IMR-90 (cell line): Measurements from ENCODE around the gene FEZ2. TPM values are rescaled to one million over a fixed set of nuclear protein-coding genes. Genes with fewer than 3 reads are reported as not detected.

ENCODE experiments used
- ATAC-seq: fragments of 200-7000 bp; cut with Tn5 transposase; 2 replicates; pipeline ENCODE4 v1.9.1; 2020; ENCODE audit warnings: low read depth, mild to moderate bottlenecking, moderate library complexity
- BruUV-seq: library from RNA; stranded (reverse); fragments of 400-500 nt; replicated peaks from 2 replicates; lab custom pipeline; 2021; lab: Mats Ljungman, UMichigan
- CTCF ChIA-PET: fragments of 300-600 bp; formaldehyde crosslinking; extraction: SDS; loops from one replicate; lab custom pipeline; 2021; ENCODE audit warnings: antibody characterized with exemption; lab: Yijun Ruan, JAX
- POLR2A ChIA-PET: fragments of 300-600 bp; sonication (Branson Sonifier 250); formaldehyde crosslinking; loops from one replicate; lab custom pipeline; 2022; ENCODE audit warnings: antibody characterized with exemption; ENCODE audit not compliant: unreplicated experiment; lab: Charles Lee
- DNase-seq: peaks from one replicate; pipeline ENCODE4 v3.0.0; 2013
- H2AFZ ChIP-seq: replicated peaks from 2 replicates; pipeline ENCODE3; 2013; ENCODE audit warnings: low read length, mild to moderate bottlenecking; ENCODE audit not compliant: poor library complexity
- H2AK5ac ChIP-seq: 2 replicates; pipeline ENCODE4 v1.6.1; 2013; ENCODE audit warnings: low read depth, low read length, inconsistent platforms
- H2AK9ac ChIP-seq: replicated peaks from 2 replicates; pipeline ENCODE3; 2013; ENCODE audit warnings: mild to moderate bottlenecking, low read depth, low read length, moderate library complexity; ENCODE audit not compliant: poor library complexity
- H2BK120ac ChIP-seq: 2 replicates; pipeline ENCODE4 v1.6.1; 2013; ENCODE audit warnings: low read depth, low read length, inconsistent platforms
- H2BK15ac ChIP-seq: 3 replicates; pipeline ENCODE4 v1.6.1; 2013; ENCODE audit warnings: low read depth, low read length, inconsistent platforms
- H2BK20ac ChIP-seq: 2 replicates; pipeline ENCODE4 v1.6.1; 2013; ENCODE audit warnings: low read depth, mild to moderate bottlenecking, inconsistent platforms, low read length, moderate library complexity
- H2BK5ac ChIP-seq: 2 replicates; pipeline ENCODE4 v1.6.1; 2013; ENCODE audit warnings: mild to moderate bottlenecking, low read depth, low read length, inconsistent platforms; ENCODE audit not compliant: poor library complexity, severe bottlenecking
- H3K14ac ChIP-seq: replicated peaks from 2 replicates; pipeline ENCODE4 v1.6.1; 2013; ENCODE audit warnings: low read depth, low read length, inconsistent platforms
- H3K18ac ChIP-seq: 2 replicates; pipeline ENCODE4 v1.6.1; 2013; ENCODE audit warnings: low read depth, low read length, control low read depth
- H3K23ac ChIP-seq: 2 replicates; pipeline ENCODE4 v1.6.1; 2013; ENCODE audit warnings: low read depth, low read length, inconsistent platforms
- H3K27ac ChIP-seq: 2 replicates; pipeline ENCODE4 v1.5.1; 2013; ENCODE audit warnings: mild to moderate bottlenecking, control low read depth, low read length; ENCODE audit not compliant: insufficient read depth
- H3K27me3 ChIP-seq: 2 replicates; pipeline ENCODE4 v1.6.1; 2013; ENCODE audit warnings: low read length; ENCODE audit not compliant: control insufficient read depth, insufficient read depth
- H3K36me3 ChIP-seq: 2 replicates; pipeline ENCODE4 v1.6.1; 2013; ENCODE audit warnings: low read length, mixed read lengths; ENCODE audit not compliant: control insufficient read depth, insufficient read depth
- H3K4ac ChIP-seq: 2 replicates; pipeline ENCODE4 v1.6.1; 2013; ENCODE audit warnings: low read depth, low read length, inconsistent platforms
- H3K4me1 ChIP-seq: 2 replicates; pipeline ENCODE4 v1.6.1; 2013; ENCODE audit warnings: low read length, mixed read lengths; ENCODE audit not compliant: control insufficient read depth, insufficient read depth
- H3K4me2 ChIP-seq: 2 replicates; pipeline ENCODE4 v1.6.1; 2013; ENCODE audit warnings: low read depth, mild to moderate bottlenecking, control low read depth, low read length, moderate library complexity
- H3K4me3 ChIP-seq: 2 replicates; pipeline ENCODE4 v1.5.1; 2013; ENCODE audit warnings: low read depth, mild to moderate bottlenecking, control low read depth, low read length, moderate library complexity; ENCODE audit not compliant: insufficient read depth
- H3K56ac ChIP-seq: 2 replicates; pipeline ENCODE4 v1.6.1; 2013; ENCODE audit warnings: low read length, inconsistent platforms; ENCODE audit not compliant: insufficient read depth; ENCODE audit errors: extremely low read depth
- H3K79me1 ChIP-seq, 2 experiments: 2 replicates each; pipeline ENCODE4 v1.6.1; 2013; ENCODE audit warnings: low read length in 2 of 2, inconsistent platforms in 1 of 2, low read depth in 1 of 2
- H3K9ac ChIP-seq: 2 replicates; pipeline ENCODE4 v1.6.1; 2013; ENCODE audit warnings: low read depth, low read length, control low read depth
- H3K9me1 ChIP-seq: 2 replicates; pipeline ENCODE4 v1.6.1; 2013; ENCODE audit warnings: low read length, inconsistent platforms; ENCODE audit not compliant: insufficient read depth
- H3K9me3 ChIP-seq: 2 replicates; pipeline ENCODE4 v1.6.1; 2013; ENCODE audit warnings: low read length; ENCODE audit not compliant: control insufficient read depth, insufficient read depth
- H4K20me1 ChIP-seq: 2 replicates; pipeline ENCODE4 v1.6.1; 2013; ENCODE audit warnings: low read length, inconsistent platforms; ENCODE audit not compliant: insufficient read depth
- H4K5ac ChIP-seq: 2 replicates; pipeline ENCODE4 v1.6.1; 2013; ENCODE audit warnings: mild to moderate bottlenecking, low read depth, low read length, control low read depth
- H4K8ac ChIP-seq, 2 experiments: 2 replicates each; pipeline ENCODE4 v1.6.1; 2013; ENCODE audit warnings: low read depth in 2 of 2, low read length in 2 of 2, control low read depth in 1 of 2, inconsistent platforms in 1 of 2
- H4K91ac ChIP-seq: 2 replicates; pipeline ENCODE4 v1.6.1; 2013; ENCODE audit warnings: low read depth, low read length, inconsistent platforms; ENCODE audit not compliant: insufficient read depth
- BHLHE40 ChIP-seq: fragments of 150-350 bp; IDR thresholded peaks from 2 replicates; pipeline ENCODE4 v1.6.1; 2016; ENCODE audit warnings: mild to moderate bottlenecking, low read depth, low read length
- CEBPB ChIP-seq: IDR thresholded peaks from 2 replicates; pipeline ENCODE4 v1.6.1; 2012; ENCODE audit warnings: low read depth, low read length, improper control_type of control experiment
- CHD1 ChIP-seq: IDR thresholded peaks from 2 replicates; pipeline ENCODE4 v1.6.1; 2012; ENCODE audit warnings: low read depth, low read length, improper control_type of control experiment
- FOS ChIP-seq: fragments of 150-350 bp; IDR thresholded peaks from 2 replicates; pipeline ENCODE4 v1.6.1; 2016; ENCODE audit warnings: low read depth, low read length
- MAFK ChIP-seq: IDR thresholded peaks from 2 replicates; pipeline ENCODE4 v1.6.1; 2012; ENCODE audit warnings: low read depth, low read length, improper control_type of control experiment
- MAZ ChIP-seq: IDR thresholded peaks from 2 replicates; pipeline ENCODE4 v1.6.1; 2012; ENCODE audit warnings: low read depth, mild to moderate bottlenecking, low read length, improper control_type of control experiment, moderate library complexity, borderline replicate concordance
- MXI1 ChIP-seq: IDR thresholded peaks from 2 replicates; pipeline ENCODE4 v1.6.1; 2012; ENCODE audit warnings: low read depth, mild to moderate bottlenecking, low read length, moderate library complexity, borderline replicate concordance
- NFE2L2 ChIP-seq: fragments of 150-350 bp; IDR thresholded peaks from 2 replicates; pipeline ENCODE4 v1.6.1; 2016; ENCODE audit warnings: low read depth, mild to moderate bottlenecking, low read length
- POLR2A ChIP-seq: IDR thresholded peaks from 2 replicates; pipeline ENCODE4 v1.6.1; 2012; ENCODE audit warnings: mild to moderate bottlenecking, low read depth, low read length
- RAD21 ChIP-seq: IDR thresholded peaks from 2 replicates; pipeline ENCODE4 v1.6.1; 2012; ENCODE audit warnings: low read length, improper control_type of control experiment
- RCOR1 ChIP-seq: IDR thresholded peaks from 2 replicates; pipeline ENCODE4 v1.6.1; 2012; ENCODE audit warnings: mild to moderate bottlenecking, low read length, improper control_type of control experiment; ENCODE audit not compliant: insufficient replicate concordance
- RFX5 ChIP-seq: IDR thresholded peaks from 2 replicates; pipeline ENCODE4 v1.8.0; 2012; ENCODE audit warnings: low read depth, mild to moderate bottlenecking, low read length, moderate library complexity
- SMC3 ChIP-seq: fragments of 150-350 bp; IDR thresholded peaks from 2 replicates; pipeline ENCODE4 v1.6.1; 2016; ENCODE audit warnings: low read depth, mild to moderate bottlenecking, antibody characterized with exemption, low read length, moderate library complexity
- WGBS, 2 experiments: methylation state at CpG; one replicate each; pipeline versions ENCODE4 v1.1.5 to v1.1.7; 2013; ENCODE audit warnings: missing lambda C conversion rate in 2 of 2; ENCODE audit not compliant: insufficient read length in 1 of 2; ENCODE audit errors: extremely low coverage in 2 of 2; 5-methylcytosine and 5-hydroxymethylcytosine counted together
- dilution Hi-C: fragments of 300-500 bp; cut with HindIII; formaldehyde crosslinking; loops from one replicate; pipeline ENCODE4 v1.14.3; 2018; ENCODE audit warnings: low sequenced_read_pairs; ENCODE audit not compliant: unreplicated experiment
- in situ Hi-C: fragments of 300-500 bp; cut with MboI; formaldehyde crosslinking; loops from 3 replicates; pipeline ENCODE4 v1.14.3; 2019; ENCODE audit warnings: low sequenced_read_pairs, inconsistent platforms, mixed read lengths
- intact Hi-C: fragments of 100-400 bp; cut with micrococcal nuclease; formaldehyde crosslinking; loops from 2 replicates; pipeline ENCODE4 v1.10.0; 2022
- polyA plus RNA-seq, 3 experiments: library from polyadenylated mRNA; depleted of rRNA; stranded (reverse); fragments of >200 nt; gene quantifications; 2 replicates each; pipeline ENCODE4 v1.2.3, GENCODE V29; 2012; ENCODE audit warnings: low replicate concordance in 1 of 3
- total RNA-seq: library from RNA; depleted of rRNA; stranded (reverse); fragments of >200 nt; gene quantifications from 2 replicates; pipeline ENCODE4 v1.2.3, GENCODE V29; 2012
- TF ChIP-seq, protein P1 (sequence below): fragments of 150-350 bp; IDR thresholded peaks from 2 replicates; pipeline ENCODE4 v1.6.1; 2017; ENCODE audit warnings: mild to moderate bottlenecking, antibody characterized with exemption, low read length, low read depth
- TF ChIP-seq, protein P2 (sequence below): fragments of 150-350 bp; IDR thresholded peaks from 2 replicates; pipeline ENCODE4 v1.6.1; 2016; ENCODE audit warnings: low read depth, mild to moderate bottlenecking, low read length, moderate library complexity, borderline replicate concordance
- TF ChIP-seq, protein P3 (sequence below): conservative IDR thresholded peaks from 2 replicates; pipeline ENCODE4 v1.5.1; 2012; ENCODE audit warnings: mild to moderate bottlenecking, low read depth, low read length, improper control_type of control experiment

The FEZ2 gene
- total and polyA plus RNA-seq, 2 of the 4 experiments (the other 2 are of a cell fraction), result 19.4 to 31.6 TPM

DNA sequence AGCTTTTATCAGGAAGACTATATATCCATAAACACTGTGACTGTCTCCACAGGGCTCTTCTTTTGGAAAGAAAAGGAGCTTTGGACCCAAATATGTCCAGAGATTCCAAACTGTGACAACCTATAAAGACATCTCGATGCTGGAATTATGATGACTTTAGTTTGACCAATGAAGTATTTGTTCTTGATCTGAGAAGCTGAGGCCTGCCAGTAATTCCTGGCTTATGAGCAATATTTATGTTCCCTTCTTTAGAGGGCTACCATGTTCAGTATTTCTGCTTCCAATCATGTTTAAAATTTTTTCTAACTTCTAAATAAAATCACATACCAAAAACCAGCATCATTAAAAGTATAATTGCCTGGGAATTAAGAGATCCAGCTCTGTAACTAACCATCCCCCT, 41.1 kb downstream of the FEZ2 start:
- intact Hi-C loops (no loop called here), dilution Hi-C loops (no loop called here), in situ Hi-C loops (loop anchor here (10.0 kb wide), 1 partner anchor 108 kb away; no protein-coding TSS in a partner anchor)
- H3K9me1 ChIP-seq, result no peaks in the 10 kb centered on the region
- no peaks in the 10 kb centered on the region for H3K9me3 ChIP-seq
- H4K91ac ChIP-seq, result no peak overlapping the region
- H2BK5ac ChIP-seq, result peak overlapping the region; percentile 91
- H4K8ac ChIP-seq, result peak overlapping the region in 1 of 2 experiments; percentile 47; a peak in 1 of 4 replicates
- CTCF ChIA-PET, result interaction anchor here (1.3 kb wide), 2 partner anchors 11 to 229 kb away, joined by 3 to 4 read pairs; no protein-coding TSS in a partner anchor
- no peak overlapping the region for H3K56ac ChIP-seq
- no peak overlapping the region for H3K4me3 ChIP-seq
- no peak overlapping the region for H2AFZ ChIP-seq
- TF ChIP-seq FOS (no peak), RFX5 (no peak), NFE2L2 (no peak), POLR2A (no peak), MXI1 (no peak), MAFK (no peak), RAD21 (no peak), CEBPB (no peak), RCOR1 (no peak), MAZ (no peak), SMC3 (no peak), CHD1 (no peak), BHLHE40 (no peak)
- TF ChIP-seq, protein P1, sequence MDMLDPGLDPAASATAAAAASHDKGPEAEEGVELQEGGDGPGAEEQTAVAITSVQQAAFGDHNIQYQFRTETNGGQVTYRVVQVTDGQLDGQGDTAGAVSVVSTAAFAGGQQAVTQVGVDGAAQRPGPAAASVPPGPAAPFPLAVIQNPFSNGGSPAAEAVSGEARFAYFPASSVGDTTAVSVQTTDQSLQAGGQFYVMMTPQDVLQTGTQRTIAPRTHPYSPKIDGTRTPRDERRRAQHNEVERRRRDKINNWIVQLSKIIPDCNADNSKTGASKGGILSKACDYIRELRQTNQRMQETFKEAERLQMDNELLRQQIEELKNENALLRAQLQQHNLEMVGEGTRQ, result no peak
- TF ChIP-seq, protein P2, sequence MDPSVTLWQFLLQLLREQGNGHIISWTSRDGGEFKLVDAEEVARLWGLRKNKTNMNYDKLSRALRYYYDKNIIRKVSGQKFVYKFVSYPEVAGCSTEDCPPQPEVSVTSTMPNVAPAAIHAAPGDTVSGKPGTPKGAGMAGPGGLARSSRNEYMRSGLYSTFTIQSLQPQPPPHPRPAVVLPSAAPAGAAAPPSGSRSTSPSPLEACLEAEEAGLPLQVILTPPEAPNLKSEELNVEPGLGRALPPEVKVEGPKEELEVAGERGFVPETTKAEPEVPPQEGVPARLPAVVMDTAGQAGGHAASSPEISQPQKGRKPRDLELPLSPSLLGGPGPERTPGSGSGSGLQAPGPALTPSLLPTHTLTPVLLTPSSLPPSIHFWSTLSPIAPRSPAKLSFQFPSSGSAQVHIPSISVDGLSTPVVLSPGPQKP, result no peak
- TF ChIP-seq, protein P3, sequence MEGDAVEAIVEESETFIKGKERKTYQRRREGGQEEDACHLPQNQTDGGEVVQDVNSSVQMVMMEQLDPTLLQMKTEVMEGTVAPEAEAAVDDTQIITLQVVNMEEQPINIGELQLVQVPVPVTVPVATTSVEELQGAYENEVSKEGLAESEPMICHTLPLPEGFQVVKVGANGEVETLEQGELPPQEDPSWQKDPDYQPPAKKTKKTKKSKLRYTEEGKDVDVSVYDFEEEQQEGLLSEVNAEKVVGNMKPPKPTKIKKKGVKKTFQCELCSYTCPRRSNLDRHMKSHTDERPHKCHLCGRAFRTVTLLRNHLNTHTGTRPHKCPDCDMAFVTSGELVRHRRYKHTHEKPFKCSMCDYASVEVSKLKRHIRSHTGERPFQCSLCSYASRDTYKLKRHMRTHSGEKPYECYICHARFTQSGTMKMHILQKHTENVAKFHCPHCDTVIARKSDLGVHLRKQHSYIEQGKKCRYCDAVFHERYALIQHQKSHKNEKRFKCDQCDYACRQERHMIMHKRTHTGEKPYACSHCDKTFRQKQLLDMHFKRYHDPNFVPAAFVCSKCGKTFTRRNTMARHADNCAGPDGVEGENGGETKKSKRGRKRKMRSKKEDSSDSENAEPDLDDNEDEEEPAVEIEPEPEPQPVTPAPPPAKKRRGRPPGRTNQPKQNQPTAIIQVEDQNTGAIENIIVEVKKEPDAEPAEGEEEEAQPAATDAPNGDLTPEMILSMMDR, result no peak
- H3K4me2 ChIP-seq, result no peak overlapping the region
- H3K4me1 ChIP-seq, result peaks cover 14% of the 10 kb centered on the region
- WGBS, 2 experiments, result no CpG with 5 or more reads among the region's 1 CpG
- no peak overlapping the region for H3K23ac ChIP-seq
- no peak overlapping the region for H2BK20ac ChIP-seq
- H3K36me3 ChIP-seq, result peaks cover 20% of the 10 kb centered on the region
- POLR2A ChIA-PET, result no interaction called here
- H3K4ac ChIP-seq, result no peak overlapping the region
- no peak overlapping the region for H2AK9ac ChIP-seq
- H3K27me3 ChIP-seq, result no peaks in the 10 kb centered on the region
- no peak overlapping the region for H3K27ac ChIP-seq
- no peak overlapping the region for H3K18ac ChIP-seq
- BruUV-seq, result no TSS peak
- no peak overlapping the region for H2BK15ac ChIP-seq
- no peak overlapping the region for H2AK5ac ChIP-seq
- H3K9ac ChIP-seq, result no peak overlapping the region
- no peak overlapping the region for H2BK120ac ChIP-seq
- no peak overlapping the region for H3K14ac ChIP-seq
- peak; percentile 72 for ATAC-seq
- H4K5ac ChIP-seq, result no peak overlapping the region
- peaks cover 21 to 25% of the 10 kb centered on the region in 2 experiments for H3K79me1 ChIP-seq
- DNase-seq, result peak; percentile 82
- H4K20me1 ChIP-seq, result no peaks in the 10 kb centered on the region
